T-helper 2 cell (primary cell): ENCODE data around the gene ANKRD63.

Source experiments
- DNase-seq, 5 experiments: peaks; one replicate each; pipeline versions ENCODE4 v3.0.0 to v3.0.0-alpha.2; 2012 to 2022

The ANKRD63 gene

DNA sequence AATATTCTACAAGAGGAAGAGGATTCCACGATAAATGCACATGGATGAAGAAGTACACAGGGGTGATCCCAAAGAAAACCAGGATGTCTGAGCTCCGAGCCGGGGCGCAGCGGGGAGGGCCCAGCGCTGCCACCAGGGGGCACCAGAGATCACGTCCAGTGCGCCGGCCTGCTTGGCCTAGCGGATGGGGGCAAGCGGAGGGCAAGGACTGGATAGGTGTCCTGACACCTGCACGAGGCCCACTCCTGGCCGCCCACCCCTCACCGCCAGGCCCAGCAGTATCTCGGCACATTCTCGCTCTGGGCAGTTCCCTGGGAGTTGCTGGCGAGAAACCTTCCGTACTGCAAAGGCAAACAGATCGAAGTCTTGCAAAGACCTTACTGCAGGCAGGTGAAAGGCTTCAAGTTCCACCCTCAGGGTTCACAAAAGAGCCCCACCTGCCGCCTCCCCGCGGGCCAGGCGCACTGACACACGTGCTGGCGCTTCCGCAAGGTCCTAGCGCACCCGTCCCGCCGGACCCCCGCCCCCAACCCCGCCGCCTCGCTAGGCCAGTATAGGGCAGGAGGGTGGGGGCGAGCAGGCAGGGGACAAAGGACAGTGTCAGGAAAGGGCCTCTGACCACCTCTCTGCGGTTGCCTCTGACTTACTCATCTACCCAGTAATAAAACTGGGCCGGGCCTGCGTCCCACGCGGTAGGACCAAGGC lies 3.3 kb downstream of the ANKRD63 start:
- peak; percentile 28 to 61 (median 56) for DNase-seq

DNA sequence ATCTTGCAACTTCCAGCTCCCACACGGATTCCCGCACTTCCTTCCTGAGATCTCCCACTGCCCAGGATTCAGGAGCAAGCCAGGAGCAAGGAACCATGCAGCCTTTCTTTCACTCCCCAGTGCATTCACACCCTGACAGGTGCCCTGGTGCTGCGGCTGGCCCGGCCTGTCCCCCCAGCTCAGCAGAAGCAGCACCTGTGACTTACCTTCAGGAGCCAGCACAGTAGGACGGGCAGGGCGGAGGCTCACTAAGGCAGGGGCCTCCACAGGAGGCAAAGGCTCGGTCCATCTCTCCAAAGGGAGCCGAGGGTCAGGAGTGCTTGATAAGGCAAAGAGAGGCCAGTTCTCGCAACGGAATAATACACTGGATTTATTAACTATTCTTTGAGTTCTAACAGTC lies 4.8 kb downstream of the ANKRD63 start:
- no peak for DNase-seq

DNA sequence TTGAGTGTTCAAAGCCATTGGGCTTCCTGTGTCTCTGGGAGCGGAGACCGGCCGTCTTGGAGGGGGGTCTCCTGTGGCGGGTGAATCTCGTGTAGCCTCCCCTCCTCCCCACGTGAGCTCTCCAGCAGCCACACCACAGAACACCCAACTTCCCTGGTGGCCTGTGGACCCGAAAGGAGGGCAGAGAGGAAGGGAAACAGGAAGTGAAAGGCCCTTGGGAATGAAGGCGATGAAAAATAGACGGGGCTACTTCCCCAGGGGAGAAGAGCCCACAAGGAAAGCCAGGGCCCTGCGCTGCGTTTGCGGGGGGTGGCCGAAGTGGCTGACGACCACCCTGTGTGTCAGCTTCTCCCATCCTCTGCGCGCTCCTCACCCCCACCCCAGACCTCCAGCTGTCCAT lies 5.4 kb downstream of the ANKRD63 start:
- no peak for DNase-seq

DNA sequence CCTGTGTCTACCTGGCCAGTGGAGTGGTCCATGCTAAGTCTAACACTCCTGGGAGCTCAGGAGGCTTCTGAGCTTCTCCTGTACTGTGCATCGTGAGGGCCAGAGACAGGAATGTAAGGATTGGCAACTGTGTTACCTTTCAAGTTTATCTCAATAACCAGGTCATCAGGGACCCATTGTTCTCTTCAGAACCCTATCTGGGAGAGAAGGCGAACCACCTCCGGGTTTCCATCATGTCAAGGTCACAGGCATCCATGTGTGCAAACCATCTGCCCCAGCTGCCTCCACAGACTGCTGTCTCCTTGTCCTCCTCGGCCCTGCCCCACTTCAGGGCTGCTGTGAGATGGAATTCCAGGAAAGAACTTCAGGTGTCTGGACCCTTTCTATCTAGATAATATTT lies 5.9 kb downstream of the ANKRD63 start:
- no peak for DNase-seq

DNA sequence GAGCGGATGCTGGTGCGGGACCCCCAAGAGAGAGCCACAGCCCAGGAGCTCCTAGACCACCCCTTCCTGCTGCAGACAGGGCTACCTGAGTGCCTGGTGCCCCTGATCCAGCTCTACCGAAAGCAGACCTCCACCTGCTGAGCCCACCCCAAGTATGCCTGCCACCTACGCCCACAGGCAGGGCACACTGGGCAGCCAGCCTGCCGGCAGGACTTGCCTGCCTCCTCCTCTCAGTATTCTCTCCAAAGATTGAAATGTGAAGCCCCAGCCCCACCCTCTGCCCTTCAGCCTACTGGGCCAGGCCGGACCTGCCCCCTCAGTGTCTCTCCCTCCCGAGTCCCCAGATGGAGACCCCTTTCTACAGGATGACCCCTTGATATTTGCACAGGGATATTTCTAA lies 6.9 kb downstream of the ANKRD63 start:
- DNase-seq: no peak

DNA sequence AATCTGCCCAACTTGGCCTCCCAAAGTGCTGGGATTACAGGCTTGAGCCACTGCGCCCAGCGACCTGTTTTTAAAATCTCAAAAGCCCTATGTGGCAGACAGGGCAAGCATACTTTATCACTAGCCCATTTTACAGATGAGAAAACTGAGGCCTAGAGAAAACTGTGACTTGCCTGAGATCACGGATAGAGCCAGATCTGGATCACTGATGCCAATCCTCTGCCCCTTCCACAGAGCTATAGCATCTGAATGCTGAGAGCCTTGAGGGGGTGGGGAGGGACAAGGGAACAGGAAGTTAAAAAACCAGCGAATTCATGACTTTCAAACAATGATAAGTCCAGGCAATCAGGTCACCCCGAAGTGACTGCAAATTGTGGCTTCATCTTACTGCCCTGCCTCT lies 7.3 kb downstream of the ANKRD63 start:
- DNase-seq: no peak

DNA sequence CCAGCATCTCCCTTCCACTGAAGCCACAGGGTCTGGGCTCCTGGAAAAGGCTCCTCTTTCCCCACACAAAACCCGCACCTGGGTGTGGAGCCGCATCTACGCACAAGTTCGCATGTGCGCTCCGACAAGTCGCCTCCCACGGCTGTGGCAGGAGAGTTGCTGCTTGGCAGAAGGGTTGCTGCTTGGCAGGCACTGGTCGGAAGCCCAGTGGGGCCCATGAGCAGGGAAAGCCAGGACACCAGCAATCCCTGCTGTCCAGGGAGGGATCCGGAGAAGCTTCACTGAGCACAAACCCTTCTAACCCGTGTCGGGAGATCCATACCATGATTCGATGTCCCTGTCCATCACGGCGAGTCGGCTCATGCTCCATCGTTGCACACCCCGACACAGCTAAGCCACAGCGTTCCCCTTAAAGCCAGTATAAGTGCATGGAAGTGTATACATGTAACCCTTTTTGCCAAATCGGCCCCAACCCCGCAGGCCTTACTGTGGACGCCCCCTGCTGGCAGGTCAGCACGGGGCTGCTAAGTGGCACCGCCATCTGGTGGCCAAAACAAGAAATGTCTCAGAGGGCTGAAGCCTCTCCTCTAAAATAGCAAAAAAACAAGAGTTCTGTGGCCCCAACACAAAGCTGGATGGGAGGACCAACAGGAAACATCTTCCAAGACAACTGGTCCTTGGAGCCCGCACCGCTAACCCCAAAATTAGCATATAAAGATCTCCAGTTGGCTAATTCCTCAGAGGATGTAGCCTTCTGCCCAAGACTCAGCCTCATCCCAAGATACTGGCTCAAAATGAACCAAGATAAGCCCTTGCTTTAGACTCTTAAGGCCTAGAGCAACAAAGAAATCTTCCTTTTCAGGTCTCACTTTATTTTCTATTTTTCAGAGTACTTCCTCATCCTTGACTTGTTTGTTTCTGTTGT lies 8.3 kb downstream of the ANKRD63 start:
- peak; percentile 72 to 84 (median 81) for DNase-seq

DNA sequence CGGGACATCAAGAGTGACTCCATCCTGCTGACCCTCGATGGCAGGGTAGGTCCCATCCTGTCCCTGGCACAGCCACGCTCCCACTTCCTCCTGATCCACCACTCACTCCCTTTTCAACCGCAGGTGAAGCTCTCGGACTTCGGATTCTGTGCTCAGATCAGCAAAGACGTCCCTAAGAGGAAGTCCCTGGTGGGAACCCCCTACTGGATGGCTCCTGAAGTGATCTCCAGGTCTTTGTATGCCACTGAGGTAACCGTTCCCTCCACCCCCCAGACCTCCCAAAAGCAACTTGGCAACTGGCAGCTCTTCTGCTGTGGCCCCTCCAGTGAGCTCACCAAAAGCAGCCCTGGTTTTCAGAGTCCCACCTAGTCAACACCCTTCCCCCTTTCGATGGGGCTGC lies 9.4 kb downstream of the ANKRD63 start:
- no peak for DNase-seq

DNA sequence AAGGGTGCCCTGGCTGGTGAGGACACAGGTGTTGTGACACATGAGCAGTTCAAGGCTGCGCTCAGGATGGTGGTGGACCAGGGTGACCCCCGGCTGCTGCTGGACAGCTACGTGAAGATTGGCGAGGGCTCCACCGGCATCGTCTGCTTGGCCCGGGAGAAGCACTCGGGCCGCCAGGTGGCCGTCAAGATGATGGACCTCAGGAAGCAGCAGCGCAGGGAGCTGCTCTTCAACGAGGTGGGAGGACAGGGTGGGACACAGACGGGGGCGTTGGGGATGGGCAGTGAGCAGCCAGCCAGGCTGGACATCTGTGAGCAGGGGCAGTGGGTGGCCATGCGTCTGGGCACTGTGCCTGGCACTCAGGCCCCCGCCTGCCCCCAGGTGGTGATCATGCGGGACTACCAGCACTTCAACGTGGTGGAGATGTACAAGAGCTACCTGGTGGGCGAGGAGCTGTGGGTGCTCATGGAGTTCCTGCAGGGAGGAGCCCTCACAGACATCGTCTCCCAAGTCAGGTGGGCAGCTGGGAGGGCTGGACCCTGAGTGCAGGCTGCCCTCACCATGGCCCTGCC lies 10.3 kb downstream of the ANKRD63 start:
- no peak for DNase-seq

DNA sequence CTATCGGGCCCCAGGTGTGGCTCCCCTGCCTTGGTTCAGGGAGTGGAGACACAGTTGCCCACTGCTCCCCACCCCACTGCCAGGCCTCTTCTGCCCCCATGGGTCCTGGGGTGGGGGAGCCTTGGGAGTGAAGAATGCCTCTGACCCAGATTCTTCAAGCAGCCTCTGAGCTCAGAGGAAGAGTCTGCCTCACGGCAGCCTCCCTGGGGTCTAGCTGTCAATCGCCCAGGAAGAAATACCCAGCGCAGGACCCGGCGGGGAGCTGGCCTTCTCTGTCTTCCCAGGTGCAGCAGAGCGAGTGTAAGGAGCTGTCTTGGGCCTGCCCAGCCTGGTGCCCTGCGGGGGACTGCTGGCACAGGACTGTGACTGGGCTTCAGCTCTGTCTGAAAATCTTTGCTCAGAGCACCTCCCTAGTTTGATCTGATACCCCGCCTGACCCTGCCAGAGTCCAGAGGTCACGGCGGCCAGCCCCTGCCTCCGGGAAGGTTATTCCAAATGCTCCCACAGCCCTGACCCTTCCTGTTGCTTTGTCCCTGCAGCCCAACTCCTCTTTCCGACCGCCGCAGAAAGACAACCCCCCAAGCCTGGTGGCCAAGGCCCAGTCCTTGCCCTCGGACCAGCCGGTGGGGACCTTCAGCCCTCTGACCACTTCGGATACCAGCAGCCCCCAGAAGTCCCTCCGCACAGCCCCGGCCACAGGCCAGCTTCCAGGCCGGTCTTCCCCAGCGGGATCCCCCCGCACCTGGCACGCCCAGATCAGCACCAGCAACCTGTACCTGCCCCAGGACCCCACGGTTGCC lies 11.0 kb downstream of the ANKRD63 start:
- DNase-seq: no peak

DNA sequence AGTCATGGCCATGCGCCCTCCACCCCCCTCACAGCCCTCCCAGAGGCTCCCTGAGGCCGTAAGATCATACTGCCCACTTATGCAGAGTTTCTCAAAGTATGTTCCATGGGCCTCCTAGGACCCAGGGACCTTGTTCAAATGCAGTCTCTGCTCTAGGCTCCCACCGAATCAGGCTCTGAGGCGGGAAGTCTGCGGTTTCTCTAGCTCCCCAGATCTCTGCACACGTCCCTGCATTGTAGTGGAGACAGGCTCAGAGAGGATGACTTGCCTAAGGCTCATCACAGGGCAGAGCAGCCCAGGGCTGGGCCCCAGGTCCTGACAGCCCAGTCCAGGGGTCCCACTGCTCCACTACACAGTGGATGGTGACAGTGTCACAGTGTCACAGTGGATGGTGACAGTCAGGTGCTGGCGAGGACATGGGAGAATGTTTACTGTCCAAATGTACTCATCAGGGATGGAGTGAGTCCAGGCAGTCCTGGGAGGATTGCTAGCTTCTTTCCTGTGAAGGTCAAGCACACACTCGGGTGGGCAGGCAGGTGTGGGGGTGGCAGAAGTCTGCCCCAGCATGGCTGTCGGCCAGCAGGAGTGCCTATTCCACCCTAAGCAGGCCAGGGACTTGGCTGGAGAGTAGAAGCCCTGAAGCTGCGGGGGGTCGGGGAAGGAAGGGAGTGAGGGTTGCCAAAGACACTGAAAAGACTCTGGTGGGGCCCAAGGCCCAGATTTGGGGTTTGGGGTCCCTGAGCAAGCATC lies 12.4 kb downstream of the ANKRD63 start:
- DNase-seq: peak in 1 of 5 experiments; percentile 56

DNA sequence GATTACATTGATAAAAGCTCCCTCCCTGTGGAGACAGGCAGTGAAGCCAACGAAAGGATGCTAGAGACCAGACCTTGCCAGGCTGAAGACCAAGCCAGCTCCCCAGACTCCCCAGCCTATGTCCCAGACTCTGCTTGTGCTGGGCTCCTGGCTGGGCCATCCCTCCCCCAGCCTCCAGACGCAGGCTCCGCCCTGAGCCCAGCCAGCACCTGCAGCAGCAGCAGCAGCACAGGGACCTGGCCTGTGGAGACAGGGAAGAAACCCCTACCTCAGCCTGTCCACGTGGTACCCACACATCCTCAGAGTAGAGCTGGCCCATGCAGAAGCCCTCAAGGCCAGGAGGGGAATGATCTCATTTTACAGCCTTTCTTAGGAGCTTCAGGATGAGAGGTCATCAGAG lies 13.3 kb downstream of the ANKRD63 start:
- DNase-seq: no peak

DNA sequence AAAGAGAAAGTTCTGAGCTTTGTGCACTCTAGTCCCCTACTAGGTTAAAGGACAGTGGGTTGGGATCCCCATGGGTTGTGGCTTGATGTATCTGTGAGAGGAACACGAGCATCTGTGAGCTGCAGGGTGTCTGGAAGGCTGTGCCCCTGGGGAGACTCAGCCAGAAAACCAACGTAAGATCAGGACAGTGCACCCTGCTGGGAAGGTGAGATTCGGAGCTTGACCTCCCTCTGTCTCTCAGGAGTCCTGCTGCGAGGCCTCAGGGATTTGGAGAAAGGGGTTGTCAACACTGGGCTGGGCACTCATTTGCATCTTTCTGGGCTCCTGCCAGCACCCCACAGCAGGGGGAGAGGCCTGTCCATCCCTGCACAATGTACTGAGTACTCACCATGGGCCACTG lies 15.2 kb downstream of the ANKRD63 start:
- no peak for DNase-seq

DNA sequence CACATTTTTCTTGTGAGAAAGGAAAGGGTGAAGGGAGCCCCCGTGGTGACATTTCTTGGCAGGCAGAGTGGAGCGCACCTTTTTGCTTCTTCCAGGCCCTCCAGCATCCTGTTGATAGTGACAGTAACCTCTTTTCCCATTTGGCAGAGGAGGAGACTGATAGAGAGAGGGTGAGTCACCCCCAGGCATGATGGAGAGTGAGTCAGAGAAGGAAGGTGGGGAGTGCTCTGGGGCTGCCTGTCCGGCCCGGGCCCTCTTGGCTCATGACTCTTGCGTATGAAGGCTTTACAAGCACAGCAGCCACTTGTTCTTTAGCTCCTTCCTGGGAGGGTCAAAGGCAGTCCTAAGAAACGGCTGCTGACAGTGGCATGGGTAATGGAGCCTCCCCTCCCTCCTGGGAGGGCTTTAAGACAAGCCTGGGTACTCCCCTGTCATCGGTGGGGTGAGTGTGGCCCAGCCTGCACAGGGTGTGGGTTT lies 16.0 kb downstream of the ANKRD63 start:
- DNase-seq: no peak

DNA sequence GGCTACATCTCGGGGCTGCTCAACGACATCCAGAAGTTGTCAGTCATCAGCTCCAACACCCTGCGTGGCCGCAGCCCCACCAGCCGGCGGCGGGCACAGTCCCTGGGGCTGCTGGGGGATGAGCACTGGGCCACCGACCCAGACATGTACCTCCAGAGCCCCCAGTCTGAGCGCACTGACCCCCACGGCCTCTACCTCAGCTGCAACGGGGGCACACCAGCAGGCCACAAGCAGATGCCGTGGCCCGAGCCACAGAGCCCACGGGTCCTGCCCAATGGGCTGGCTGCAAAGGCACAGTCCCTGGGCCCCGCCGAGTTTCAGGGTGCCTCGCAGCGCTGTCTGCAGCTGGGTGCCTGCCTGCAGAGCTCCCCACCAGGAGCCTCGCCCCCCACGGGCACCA lies 17.0 kb downstream of the ANKRD63 start:
- DNase-seq: no peak

DNA sequence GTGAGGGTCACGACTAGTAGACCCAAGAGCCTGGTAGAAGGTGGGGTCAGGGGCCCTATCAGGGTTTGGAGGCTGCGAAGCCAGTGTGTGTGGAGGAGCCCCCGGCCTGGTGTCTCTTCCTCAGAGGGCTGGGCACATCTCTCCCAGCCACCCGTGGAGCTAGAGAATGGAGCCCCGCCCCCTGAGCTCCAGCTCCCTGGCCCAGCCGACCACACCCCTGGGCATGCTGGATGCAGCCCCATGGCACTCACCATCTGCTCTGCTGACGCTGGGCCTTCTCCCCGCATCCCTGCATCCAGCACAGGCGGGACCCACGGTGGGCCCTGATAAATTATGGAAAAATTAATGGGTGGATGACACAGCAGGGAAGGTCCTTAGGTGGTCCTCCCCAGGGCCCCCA lies 17.5 kb downstream of the ANKRD63 start:
- no peak for DNase-seq

DNA sequence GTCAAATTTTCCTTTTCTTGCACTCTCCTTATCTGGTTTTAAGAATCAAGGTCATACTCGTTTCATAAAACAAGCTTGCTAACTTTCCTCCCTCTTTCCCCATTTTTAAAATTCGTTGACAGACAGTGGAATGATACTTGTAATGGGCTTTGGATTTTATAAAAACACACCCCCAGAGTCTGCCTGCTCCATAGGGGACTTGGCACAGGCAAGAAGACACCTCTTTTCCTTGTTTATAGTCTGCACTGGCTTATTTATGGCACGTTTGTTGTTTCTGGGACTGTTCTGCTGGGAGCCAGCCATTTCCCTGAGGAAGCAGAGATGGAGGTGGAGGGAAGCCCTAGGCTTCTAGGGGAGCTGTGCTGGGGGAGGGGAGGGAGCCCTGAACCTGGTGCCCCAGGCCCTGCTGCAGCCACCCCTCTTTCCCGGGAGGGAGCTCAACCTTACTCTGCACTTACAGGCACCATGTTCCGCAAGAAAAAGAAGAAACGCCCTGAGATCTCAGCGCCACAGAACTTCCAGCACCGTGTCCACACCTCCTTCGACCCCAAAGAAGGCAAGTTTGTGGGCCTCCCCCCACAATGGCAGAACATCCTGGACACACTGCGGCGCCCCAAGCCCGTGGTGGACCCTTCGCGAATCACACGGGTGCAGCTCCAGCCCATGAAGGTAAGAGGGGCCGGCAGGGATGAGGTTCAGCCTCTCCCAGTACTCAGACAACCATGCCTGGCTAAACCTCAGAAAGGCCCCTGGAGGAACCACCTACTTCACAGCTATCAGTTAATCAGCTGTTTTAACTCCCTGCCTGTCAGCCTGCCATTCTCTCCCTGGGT lies 18.3 kb downstream of the ANKRD63 start:
- no peak for DNase-seq

DNA sequence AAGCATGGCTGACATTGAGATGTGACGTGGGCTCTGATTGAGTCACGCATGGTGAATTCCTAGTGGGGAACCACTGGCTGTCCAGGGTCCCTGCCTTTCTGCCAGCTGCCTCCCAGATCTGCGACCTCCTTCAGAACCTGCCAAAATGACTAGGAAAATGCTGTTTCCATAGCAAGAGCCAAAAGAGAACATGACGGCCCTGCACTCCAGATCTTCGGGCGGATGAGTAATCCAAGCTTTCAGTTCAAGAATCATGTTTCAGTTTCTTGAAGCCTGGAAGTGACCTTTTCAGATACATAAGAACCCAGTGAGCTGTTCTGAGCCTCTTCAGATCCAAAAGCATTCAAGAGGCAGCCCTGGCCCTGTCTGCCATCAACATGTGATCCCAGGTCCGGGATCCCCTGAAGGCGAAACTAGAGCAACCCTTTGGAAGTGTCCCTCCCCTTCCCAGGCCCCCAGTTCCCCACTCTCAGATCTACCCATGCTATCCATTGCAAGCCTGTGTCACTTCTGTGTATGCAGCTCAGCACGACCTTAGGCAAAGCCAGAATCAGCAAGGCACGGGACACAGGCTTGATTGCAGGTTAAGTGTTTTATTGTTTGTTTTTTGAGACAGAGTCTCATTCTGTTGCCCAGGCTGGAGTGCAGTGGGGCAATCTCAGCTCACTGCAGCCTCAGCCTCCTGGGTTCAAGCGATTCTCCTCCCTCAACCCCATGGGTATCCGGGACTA lies 19.7 kb downstream of the ANKRD63 start:
- no peak for DNase-seq

DNA sequence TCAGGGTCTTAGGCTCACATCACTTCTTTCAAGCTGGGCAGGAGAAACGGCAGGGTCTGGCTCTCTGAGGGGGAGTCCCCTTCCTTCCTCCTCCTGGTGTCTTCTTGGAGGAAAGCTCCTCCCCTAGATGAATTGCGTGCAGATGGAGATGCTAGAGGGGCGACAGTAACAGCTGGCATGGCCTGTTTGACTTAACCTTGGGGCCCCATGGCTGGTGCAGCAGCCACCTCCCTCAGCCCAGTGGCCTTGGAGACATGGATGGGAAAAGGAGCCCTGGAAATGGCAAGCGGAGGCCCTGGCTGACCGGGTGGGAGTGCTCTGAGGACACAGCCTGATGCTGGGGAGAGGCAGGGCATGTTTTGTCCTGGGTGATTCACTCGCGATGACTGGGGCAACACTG lies 23.8 kb downstream of the ANKRD63 start:
- no peak for DNase-seq

DNA sequence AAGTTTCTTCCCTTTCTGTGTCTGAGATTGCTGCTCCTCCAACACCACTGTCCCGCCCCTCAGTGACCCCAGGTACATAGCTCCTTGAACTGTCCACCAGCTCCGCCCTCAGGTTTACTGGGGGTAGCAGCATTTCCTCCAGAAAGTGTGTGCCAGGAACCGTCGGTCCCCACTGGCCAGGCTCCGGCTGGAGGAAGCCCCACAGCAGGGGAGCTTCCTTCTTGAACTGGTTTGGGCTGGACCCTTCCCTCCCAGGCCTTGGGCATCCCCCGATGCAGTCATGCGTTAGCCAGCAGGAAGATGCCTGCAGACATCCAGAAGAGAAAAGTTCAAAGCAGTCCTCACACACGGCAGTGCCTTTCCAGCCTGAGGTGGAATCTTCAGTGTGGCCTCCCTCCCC lies 24.3 kb downstream of the ANKRD63 start:
- DNase-seq: no peak
